H1 (cell line): ENCODE results near the gene SCARB1. TPM values are rescaled to one million over a fixed set of nuclear protein-coding genes. Genes with fewer than 3 reads are reported as not detected.

Experiments used
- CTCF ChIA-PET: fragments of 300-600 bp; sonication (Branson Sonifier 250); formaldehyde crosslinking; loops from one replicate; lab custom pipeline; 2021; ENCODE audit not compliant: partially characterized antibody; lab: Charles Lee
- POLR2A ChIA-PET: fragments of 300-600 bp; sonication (Branson Sonifier 250); formaldehyde crosslinking; loops from one replicate; lab custom pipeline; 2021; ENCODE audit warnings: inconsistent platforms; ENCODE audit not compliant: partially characterized antibody; lab: Charles Lee
- DNase-seq, 2 experiments: peaks; one replicate each; pipeline versions ENCODE4 v3.0.0 to v3.0.0-alpha.2; 2010 to 2022; ENCODE audit warnings: low spot score in 2 of 2, low read depth in 1 of 2, mixed read lengths in 1 of 2
- FAIRE-seq: peaks from 2 replicates; lab custom pipeline; 2011; peaks lifted over from hg19 to GRCh38; lab: Jason Lieb, UNC
- H2AFZ ChIP-seq: 2 replicates; pipeline ENCODE4 v1.8.1; 2012; ENCODE audit warnings: low read length, inconsistent platforms
- H2AK5ac ChIP-seq: 2 replicates; pipeline ENCODE4 v1.6.1; 2013; ENCODE audit warnings: low read depth, low read length
- H2BK120ac ChIP-seq: replicated peaks from 2 replicates; pipeline ENCODE3; 2013; ENCODE audit warnings: low read depth, low read length, inconsistent platforms
- H2BK12ac ChIP-seq: 2 replicates; pipeline ENCODE4 v1.6.1; 2013; ENCODE audit warnings: low read depth, low read length
- H2BK15ac ChIP-seq: 2 replicates; pipeline ENCODE4 v1.6.1; 2013; ENCODE audit warnings: low read length
- H2BK20ac ChIP-seq: 2 replicates; pipeline ENCODE4 v1.6.1; 2013; ENCODE audit warnings: low read length
- H2BK5ac ChIP-seq: 2 replicates; pipeline ENCODE4 v1.6.1; 2013; ENCODE audit warnings: low read depth, low read length
- H3K14ac ChIP-seq: 2 replicates; pipeline ENCODE4 v1.6.1; 2013; ENCODE audit warnings: inconsistent platforms; ENCODE audit not compliant: insufficient read length
- H3K18ac ChIP-seq: 2 replicates; pipeline ENCODE4 v1.6.1; 2013; ENCODE audit warnings: low read length; ENCODE audit errors: extremely low read depth
- H3K23ac ChIP-seq: 2 replicates; pipeline ENCODE4 v1.6.1; 2013; ENCODE audit warnings: inconsistent platforms; ENCODE audit not compliant: insufficient read length
- H3K23me2 ChIP-seq: 2 replicates; pipeline ENCODE4 v1.6.1; 2013; ENCODE audit warnings: low read depth, low read length
- H3K27ac ChIP-seq: 2 replicates; pipeline ENCODE4 v1.6.1; 2011; ENCODE audit warnings: low read depth, low read length, inconsistent platforms
- H3K27me3 ChIP-seq, 4 experiments: replicated peaks in 1 of 4; 1 replicate in 1 of 4; 2 replicates in 3 of 4; pipeline versions ENCODE4 v1.6.1 to v1.8.1; 2011 to 2013; ENCODE audit warnings: low read length in 3 of 4, mild to moderate bottlenecking in 3 of 4, inconsistent platforms in 2 of 4, mixed read lengths in 2 of 4, moderate library complexity in 1 of 4; ENCODE audit not compliant: control insufficient read depth in 3 of 4, insufficient read depth in 3 of 4; ENCODE audit errors: extremely low read depth in 1 of 4
- H3K36me3 ChIP-seq, 4 experiments: 2 replicates each; pipeline versions ENCODE4 v1.6.1 to v1.8.1; 2011 to 2013; ENCODE audit warnings: mild to moderate bottlenecking in 4 of 4, low read length in 3 of 4, moderate library complexity in 2 of 4, control low read depth in 1 of 4, inconsistent platforms in 1 of 4; ENCODE audit not compliant: insufficient read depth in 4 of 4, control insufficient read depth in 2 of 4
- H3K4ac ChIP-seq: replicated peaks from 2 replicates; pipeline ENCODE3; 2013; ENCODE audit warnings: low read length, low read depth, mixed read lengths, inconsistent platforms; ENCODE audit not compliant: insufficient read length
- H3K4me1 ChIP-seq, 4 experiments: replicated peaks in 1 of 4; 1 replicate in 1 of 4; 2 replicates in 3 of 4; pipeline versions ENCODE4 v1.6.1 to v1.8.1; 2011 to 2013; ENCODE audit warnings: low read length in 3 of 4, inconsistent platforms in 2 of 4, mixed read lengths in 1 of 4; ENCODE audit not compliant: insufficient read depth in 4 of 4, control insufficient read depth in 3 of 4
- H3K4me2 ChIP-seq, 2 experiments: 2 replicates each; pipeline versions ENCODE4 v1.6.1 to v1.8.1; 2011 to 2013; ENCODE audit warnings: low read depth in 2 of 2, low read length in 2 of 2, control low read depth in 1 of 2, inconsistent platforms in 1 of 2, mild to moderate bottlenecking in 1 of 2; ENCODE audit not compliant: insufficient read depth in 1 of 2
- H3K4me3 ChIP-seq, 4 experiments: fragments of 200-600, 300-600 bp in 1 of 4; sonication (generic), shearing (Covaris generic), sonication (Bioruptor Twin) in 1 of 4; 2 replicates each; pipeline versions ENCODE4 v1.5.1 to v1.8.1; 2011 to 2016; ENCODE audit warnings: low read length in 4 of 4, low read depth in 3 of 4, control low read depth in 2 of 4, inconsistent platforms in 2 of 4, mild to moderate bottlenecking in 2 of 4, mixed read lengths in 1 of 4, moderate library complexity in 1 of 4; ENCODE audit not compliant: insufficient read depth in 2 of 4; ENCODE audit errors: extremely low read depth in 1 of 4
- H3K56ac ChIP-seq: replicated peaks from 2 replicates; pipeline ENCODE3; 2013; ENCODE audit warnings: low read depth, mild to moderate bottlenecking, mixed read lengths, low read length, inconsistent platforms; ENCODE audit not compliant: insufficient read length
- H3K79me1 ChIP-seq: 2 replicates; pipeline ENCODE4 v1.6.1; 2013; ENCODE audit warnings: low read depth, low read length, control low read depth
- H3K79me2 ChIP-seq, 2 experiments: 2 replicates each; pipeline versions ENCODE4 v1.6.1 to v1.8.1; 2012 to 2013; ENCODE audit warnings: low read length in 2 of 2, mild to moderate bottlenecking in 2 of 2, inconsistent platforms in 1 of 2; ENCODE audit not compliant: insufficient read depth in 2 of 2, control insufficient read depth in 1 of 2
- H3K9ac ChIP-seq, 4 experiments: replicated peaks in 1 of 4; 1 replicate in 1 of 4; 2 replicates in 3 of 4; pipeline versions ENCODE4 v1.6.1 to v1.8.1; 2011 to 2013; ENCODE audit warnings: low read depth in 3 of 4, low read length in 3 of 4, control low read depth in 2 of 4, mild to moderate bottlenecking in 2 of 4, moderate library complexity in 2 of 4, inconsistent platforms in 1 of 4; ENCODE audit errors: extremely low read depth in 1 of 4
- H3K9me3 ChIP-seq, 2 experiments: 2 replicates each; pipeline versions ENCODE4 v1.6.1 to v1.8.1; 2012 to 2013; ENCODE audit warnings: mild to moderate bottlenecking in 2 of 2, moderate library complexity in 2 of 2, control low read depth in 1 of 2, inconsistent platforms in 1 of 2, low read depth in 1 of 2, low read length in 1 of 2, mixed read lengths in 1 of 2; ENCODE audit not compliant: insufficient read depth in 2 of 2
- H4K20me1 ChIP-seq, 2 experiments: replicated peaks in 1 of 2; 2 replicates each; pipeline versions ENCODE3 to v1.8.1; 2011 to 2013; ENCODE audit warnings: inconsistent platforms in 2 of 2, low read length in 2 of 2, mild to moderate bottlenecking in 1 of 2; ENCODE audit not compliant: insufficient read depth in 2 of 2, control insufficient read depth in 1 of 2
- H4K5ac ChIP-seq: 2 replicates; pipeline ENCODE4 v1.6.1; 2013; ENCODE audit warnings: low read length, low read depth, mixed read lengths, inconsistent platforms; ENCODE audit not compliant: insufficient read length
- H4K8ac ChIP-seq: 2 replicates; pipeline ENCODE4 v1.8.0; 2013; ENCODE audit warnings: mild to moderate bottlenecking, moderate library complexity, low read length, inconsistent platforms; ENCODE audit not compliant: insufficient read depth; ENCODE audit errors: extremely low read depth
- H4K91ac ChIP-seq: replicated peaks from 2 replicates; pipeline ENCODE3; 2013; ENCODE audit warnings: low read length, mixed read lengths, inconsistent platforms; ENCODE audit not compliant: insufficient read length
- RXRA ChIP-seq: IDR thresholded peaks from 2 replicates; pipeline ENCODE4 v1.6.1; 2011; ENCODE audit warnings: low read depth, mild to moderate bottlenecking, low read length, moderate library complexity; ENCODE audit not compliant: insufficient read depth
- WGBS, 2 experiments: shearing (Covaris generic) in 1 of 2; methylation state at CpG; one replicate each; pipeline versions ENCODE4 v1.1.6 to v1.1.7; 2013 to 2015; ENCODE audit warnings: low lambda C conversion rate in 2 of 2, mixed read lengths in 2 of 2, inconsistent platforms in 1 of 2, low coverage in 1 of 2, missing lambda C conversion rate in 1 of 2; ENCODE audit not compliant: insufficient replicate concordance in 2 of 2, insufficient coverage in 1 of 2, insufficient read length in 1 of 2; ENCODE audit errors: extremely low coverage in 1 of 2, missing lambda C conversion rate in 1 of 2; 5-methylcytosine and 5-hydroxymethylcytosine counted together
- polyA plus RNA-seq, 7 experiments: library from polyadenylated mRNA; depleted of rRNA in 3 of 7; stranded (reverse) in 5 of 7; unstranded in 2 of 7; fragments of >200 nt in 5 of 7; fragments of 200-250 nt in 2 of 7; gene quantifications; 1 replicate in 5 of 7; 2 replicates in 1 of 7; 4 replicates in 1 of 7; pipeline versions ENCODE4 v1.2.1 to v1.2.3, GENCODE V29; 2011 to 2013; ENCODE audit warnings: missing spikeins in 2 of 7, mixed read lengths in 2 of 7
- total RNA-seq: library from RNA; stranded (reverse); fragmentation: NEBNext Ultra II Directional; extraction: Animal tissue kit (Norgen Biotek cat#: 25700); gene quantifications from 2 replicates; pipeline ENCODE4 v1.2.1, GENCODE V29; 2021

Gene SCARB1
- total and polyA plus RNA-seq, 2 of the 8 experiments (the other 6 are each of a cell fraction or from before 2014, with no cell fraction given): 45.3 to 57.1 TPM

- Histone ChIP-seq H2BK20ac (0 out of 2 replicates have a peak overlapping the region, but pooled peaks have one; percentile 34), H3K79me1 (no peaks in the 10 kb centered on the region), H3K23ac (no peak overlapping the region), H3K23me2 (no peaks in the 10 kb centered on the region; the same call in 1 of the 2 replicates), H3K79me2 (no peaks in the 10 kb centered on the region), H2BK120ac (no peak overlapping the region), H3K4me1 (peaks cover 0 to 11% (median 8%) of the 10 kb centered on the region in 4 experiments; a peak in 6 of 7 replicates), H3K18ac (no peak overlapping the region), H3K9me3 (no peaks in the 10 kb centered on the region; a peak in 1 of 4 replicates), H2BK5ac (0 out of 2 replicates have a peak overlapping the region, but pooled peaks have one; percentile 21), H2BK12ac (peak overlapping the region; percentile 63; the same call in 1 of the 2 replicates), H3K14ac (no peak overlapping the region), H3K27ac (no peak overlapping the region), H4K20me1 (no peaks in the 10 kb centered on the region), H3K4ac (no peak overlapping the region), H4K91ac (no peak overlapping the region), H3K9ac (no peak overlapping the region), H2AK5ac (no peak overlapping the region), H4K8ac (peak overlapping the region; percentile 28; the same call in 1 of the 2 replicates), H3K27me3 (no peaks in the 10 kb centered on the region), H3K56ac (no peak overlapping the region), H3K4me2 (no peak overlapping the region), H2BK15ac (0 out of 2 replicates have a peak overlapping the region, but pooled peaks have one; percentile 81), H3K36me3 (no peaks in the 10 kb centered on the region), H4K5ac (no peak overlapping the region), H2AFZ (no peak overlapping the region), H3K4me3 (no peak overlapping the region)
- POLR2A ChIA-PET: interaction anchor here (5.1 kb wide), 1 partner anchor 11 kb away, joined by 37 read pairs; no protein-coding TSS in a partner anchor
- no peak for TF ChIP-seq RXRA
- CTCF ChIA-PET: interaction anchor here (0.7 to 13.8 kb wide), 4 partner anchors 21 to 377 kb away, joined by 3 to 159 read pairs (median 17); no protein-coding TSS in a partner anchor
- 93% methylated on average over 18 of the region's 18 CpGs; no CpG with 5 or more reads in 1 of the 2 experiments for WGBS, 2 experiments
- no peak for FAIRE-seq
- no peak for DNase-seq
Observed at GRCh38 chr12:124743479-124744272, 120.0 kb downstream of the SCARB1 start.
